ENCODE measurements around the gene ZNF330. TPM values are rescaled to one million over a fixed set of nuclear protein-coding genes. Genes with fewer than 3 reads are reported as not detected.

The ZNF330 gene
- total RNA-seq, 4 donors from 2014 or later, result 31.2 to 44.9 (median 42.4) TPM

DNA sequence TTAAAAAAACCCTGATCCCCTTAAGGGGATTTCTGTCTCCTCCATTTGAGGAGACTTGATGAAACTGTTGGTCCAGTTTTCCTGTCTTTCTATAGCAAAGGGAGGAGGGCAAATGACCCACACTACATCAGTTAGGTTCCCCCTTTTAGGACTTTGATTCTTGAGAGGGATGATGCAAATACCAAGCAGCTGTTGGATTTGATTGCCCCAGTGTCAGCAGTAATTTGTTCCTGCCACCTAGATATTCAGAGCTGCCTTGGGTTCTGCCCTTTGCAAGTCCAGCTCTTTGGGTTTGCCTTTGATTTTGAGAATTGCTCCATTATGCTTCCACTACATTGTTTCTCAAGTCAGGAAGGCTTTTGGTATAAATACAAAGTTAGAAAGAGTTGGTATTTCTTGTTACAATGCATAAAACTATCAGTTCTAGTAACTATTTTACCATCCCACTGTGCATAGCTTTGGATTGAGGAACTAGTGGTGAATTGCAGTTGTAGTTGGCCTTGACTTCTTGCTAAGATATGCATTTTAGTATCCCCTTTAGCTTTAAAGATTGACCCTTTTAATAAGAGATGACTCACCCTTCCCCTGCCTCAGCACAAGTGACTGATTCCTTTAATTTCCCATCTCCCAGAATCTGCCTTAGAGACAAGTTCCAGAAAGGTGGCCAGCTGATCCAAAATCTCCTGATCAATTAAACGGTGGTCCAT is 24.3 kb upstream of the ZNF330 start:
- peak; percentile 72 for ATAC-seq
- H3K4me3 ChIP-seq, result no peak overlapping the region
- H3K27ac ChIP-seq, result no peak overlapping the region
- no peaks in the 10 kb centered on the region for H3K27me3 ChIP-seq
- WGBS, 2 donors (ENCODE audit: low coverage in 1 of 2), result 60 to 75% methylated on average over 1 of the region's 1 CpG
- TF ChIP-seq, protein P1, sequence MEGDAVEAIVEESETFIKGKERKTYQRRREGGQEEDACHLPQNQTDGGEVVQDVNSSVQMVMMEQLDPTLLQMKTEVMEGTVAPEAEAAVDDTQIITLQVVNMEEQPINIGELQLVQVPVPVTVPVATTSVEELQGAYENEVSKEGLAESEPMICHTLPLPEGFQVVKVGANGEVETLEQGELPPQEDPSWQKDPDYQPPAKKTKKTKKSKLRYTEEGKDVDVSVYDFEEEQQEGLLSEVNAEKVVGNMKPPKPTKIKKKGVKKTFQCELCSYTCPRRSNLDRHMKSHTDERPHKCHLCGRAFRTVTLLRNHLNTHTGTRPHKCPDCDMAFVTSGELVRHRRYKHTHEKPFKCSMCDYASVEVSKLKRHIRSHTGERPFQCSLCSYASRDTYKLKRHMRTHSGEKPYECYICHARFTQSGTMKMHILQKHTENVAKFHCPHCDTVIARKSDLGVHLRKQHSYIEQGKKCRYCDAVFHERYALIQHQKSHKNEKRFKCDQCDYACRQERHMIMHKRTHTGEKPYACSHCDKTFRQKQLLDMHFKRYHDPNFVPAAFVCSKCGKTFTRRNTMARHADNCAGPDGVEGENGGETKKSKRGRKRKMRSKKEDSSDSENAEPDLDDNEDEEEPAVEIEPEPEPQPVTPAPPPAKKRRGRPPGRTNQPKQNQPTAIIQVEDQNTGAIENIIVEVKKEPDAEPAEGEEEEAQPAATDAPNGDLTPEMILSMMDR (IDR thresholded peaks at IDR 0.05), result no peak
- no peak for TF ChIP-seq EP300 (IDR thresholded peaks at IDR 0.05)
- no peak for TF ChIP-seq POLR2AphosphoS5 (IDR thresholded peaks at IDR 0.05)
- TF ChIP-seq POLR2A (IDR thresholded peaks at IDR 0.05), result no peak
- no peaks in the 10 kb centered on the region for H3K9me3 ChIP-seq
- H3K4me1 ChIP-seq, result peaks cover 0 to 15% (median 0%) of the 10 kb centered on the region in 3 donors
- H3K36me3 ChIP-seq, result no peaks in the 10 kb centered on the region

DNA sequence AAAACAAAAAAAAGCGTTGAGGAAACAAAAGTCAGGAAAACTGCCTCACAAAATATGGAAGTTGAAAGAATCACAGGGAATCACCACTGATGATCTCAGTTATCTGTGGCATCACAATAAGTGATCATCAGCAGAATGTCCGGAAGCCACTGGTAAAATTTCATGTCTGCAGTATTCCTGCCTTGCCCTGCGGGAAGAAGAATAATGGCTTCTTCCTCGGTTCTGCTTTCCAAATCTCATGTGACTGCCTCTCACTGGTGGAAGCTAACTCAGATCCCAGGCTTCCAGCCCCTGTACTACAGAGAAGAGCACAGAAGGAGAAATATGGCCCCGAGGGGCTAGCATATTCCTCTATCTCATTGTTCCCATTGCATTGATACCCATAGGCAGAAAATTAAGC is 12.7 kb upstream of the ZNF330 start:
- Histone ChIP-seq H3K27me3 (no peaks in the 10 kb centered on the region), H3K36me3 (no peaks in the 10 kb centered on the region), H3K27ac (no peak overlapping the region), H3K4me1 (no peaks in the 10 kb centered on the region), H3K9me3 (no peaks in the 10 kb centered on the region), H3K4me3 (no peak overlapping the region)
- WGBS, 2 donors (ENCODE audit: low coverage in 1 of 2), result 44 to 49% methylated on average over 4 to 5 of the region's 5 CpGs
- TF ChIP-seq EP300 (IDR thresholded peaks at IDR 0.05) (no peak), POLR2AphosphoS5 (IDR thresholded peaks at IDR 0.05) (no peak), POLR2A (IDR thresholded peaks at IDR 0.05) (no peak)
- TF ChIP-seq, protein P1 (IDR thresholded peaks at IDR 0.05), result no peak
- no peak for ATAC-seq

DNA sequence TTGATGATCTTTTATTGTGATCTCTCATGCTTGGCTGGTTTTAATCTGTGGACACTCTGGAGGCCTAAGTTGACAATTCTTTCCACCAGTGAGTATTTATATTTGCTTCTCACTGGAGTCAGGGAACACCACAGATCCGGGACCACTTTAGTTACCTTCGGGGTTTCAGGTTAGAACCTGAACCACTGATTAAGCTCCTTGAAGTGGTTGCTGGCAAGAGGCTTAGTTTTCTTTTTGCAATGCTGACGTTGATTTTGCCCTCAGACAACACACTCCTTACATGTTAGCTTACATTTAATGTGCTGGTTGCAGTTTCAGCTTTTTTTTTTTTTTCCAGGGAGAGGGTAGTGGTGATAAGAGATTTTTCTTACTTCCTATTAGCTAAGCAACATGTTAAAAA is 10.5 kb upstream of the ZNF330 start:
- ATAC-seq, result no peak
- Histone ChIP-seq H3K4me3 (no peak overlapping the region), H3K27me3 (no peaks in the 10 kb centered on the region), H3K27ac (no peak overlapping the region), H3K4me1 (peaks cover 0 to 6% (median 0%) of the 10 kb centered on the region in 3 donors), H3K9me3 (no peaks in the 10 kb centered on the region), H3K36me3 (no peaks in the 10 kb centered on the region)
- 78 to 89% methylated on average over 3 of the region's 3 CpGs for WGBS, 2 donors (ENCODE audit: low coverage in 1 of 2)
- TF ChIP-seq EP300 (IDR thresholded peaks at IDR 0.05) (no peak), POLR2AphosphoS5 (IDR thresholded peaks at IDR 0.05) (no peak)
- TF ChIP-seq, protein P1 (IDR thresholded peaks at IDR 0.05), result no peak

DNA sequence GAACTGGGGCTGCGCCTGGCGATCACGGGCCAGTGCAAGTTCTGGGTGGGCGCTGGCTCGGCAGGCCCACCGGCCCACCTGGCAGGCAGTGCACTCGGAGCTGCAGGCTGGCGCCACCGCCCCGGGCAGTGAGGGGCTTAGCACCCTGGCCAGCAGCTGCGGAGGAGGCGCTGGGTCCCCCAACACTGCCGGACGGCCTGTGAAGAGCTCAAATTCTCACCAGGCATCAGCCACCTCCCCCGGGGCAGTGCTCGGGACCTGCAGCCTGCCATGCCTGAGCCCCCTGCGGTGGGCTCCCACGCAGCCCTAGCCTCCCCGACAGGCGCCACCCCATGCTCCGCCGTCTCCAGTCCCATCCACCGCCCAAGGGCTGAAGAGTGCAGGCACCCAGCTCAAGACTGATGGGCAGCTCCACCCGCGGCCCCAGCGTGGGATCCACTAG is 7.1 kb upstream of the ZNF330 start:
- WGBS, 2 donors (ENCODE audit: low coverage in 1 of 2), result no CpG with 5 or more reads among the region's 26 CpGs
- no peak for TF ChIP-seq POLR2A (IDR thresholded peaks at IDR 0.05)
- TF ChIP-seq, protein P1 (IDR thresholded peaks at IDR 0.05), result no peak
- TF ChIP-seq POLR2AphosphoS5 (IDR thresholded peaks at IDR 0.05), result no peak
- TF ChIP-seq EP300 (IDR thresholded peaks at IDR 0.05), result no peak
- Histone ChIP-seq H3K36me3 (no peaks in the 10 kb centered on the region), H3K4me1 (peaks cover 0 to 23% (median 6%) of the 10 kb centered on the region in 3 donors), H3K27ac (no peak overlapping the region), H3K4me3 (no peak overlapping the region), H3K27me3 (no peaks in the 10 kb centered on the region), H3K9me3 (no peaks in the 10 kb centered on the region)
- no peak for ATAC-seq

DNA sequence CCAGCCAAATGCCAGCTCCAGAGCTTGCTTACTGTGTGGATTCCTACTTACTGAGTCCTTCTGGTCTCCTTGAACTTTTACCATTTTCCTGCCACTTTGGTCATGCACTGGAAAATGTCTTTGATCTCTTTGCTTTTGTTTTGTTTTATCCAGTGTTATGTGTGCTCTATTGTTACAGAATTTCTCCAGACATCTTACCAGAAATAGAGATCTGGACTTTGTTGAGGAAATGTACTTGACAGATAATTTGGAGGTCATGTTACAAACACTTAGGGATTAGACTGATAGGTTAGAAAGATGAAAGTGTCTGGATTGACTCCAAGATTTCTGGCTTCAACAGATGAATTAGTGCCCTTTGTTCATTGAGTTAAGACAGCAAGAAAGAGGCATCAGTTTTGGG is 5.7 kb upstream of the ZNF330 start:
- ATAC-seq, result no peak
- no peak overlapping the region for H3K4me3 ChIP-seq
- TF ChIP-seq POLR2AphosphoS5 (IDR thresholded peaks at IDR 0.05) (peak; percentile 8), POLR2A (IDR thresholded peaks at IDR 0.05) (no peak)
- H3K9me3 ChIP-seq, result no peaks in the 10 kb centered on the region
- peaks cover 0 to 23% (median 6%) of the 10 kb centered on the region in 3 donors for H3K4me1 ChIP-seq
- H3K36me3 ChIP-seq, result no peaks in the 10 kb centered on the region
- H3K27me3 ChIP-seq, result no peaks in the 10 kb centered on the region
- H3K27ac ChIP-seq, result peak overlapping the region in 1 of 4 donors; percentile 35
